Measurements from ENCODE around the gene GDF9.

The GDF9 gene

GRCh38 chr5:132866342-132867045, at the start of gene GDF9, which contains the start of gene UQCRQ:
TSS of gene GDF9 (minus strand) at chr5:132866469. CDS start at chr5:132864533, 1,936 bp downstream.
TSS of gene UQCRQ (plus strand) at chr5:132866642. CDS start at chr5:132866882, 240 bp downstream.
- peak; percentile 97 for DNase-seq

GRCh38 chr5:132915681-132916080, 49.4 kb upstream of the GDF9 start:
- DNase-seq, result no peak

- no peak for DNase-seq
Measured at GRCh38 chr5:132909702-132910101, 43.4 kb upstream of the GDF9 start.

- DNase-seq, result no peak
Measured at GRCh38 chr5:132907161-132907560, 40.9 kb upstream of the GDF9 start.

GRCh38 chr5:132905938-132906337, 39.7 kb upstream of the GDF9 start:
- DNase-seq, result peak; percentile 91

- DNase-seq, result no peak
Measured at GRCh38 chr5:132901730-132902129, 35.5 kb upstream of the GDF9 start.

- no peak for DNase-seq
Measured at GRCh38 chr5:132901036-132901435, 34.8 kb upstream of the GDF9 start.

GRCh38 chr5:132898094-132898493, 31.8 kb upstream of the GDF9 start:
- no peak for DNase-seq

GRCh38 chr5:132896685-132897084, 30.4 kb upstream of the GDF9 start:
- DNase-seq, result no peak

GRCh38 chr5:132895719-132896305, 29.5 kb upstream of the GDF9 start:
- DNase-seq, result no peak

GRCh38 chr5:132890817-132891216, 24.5 kb upstream of the GDF9 start:
- DNase-seq, result no peak

GRCh38 chr5:132889501-132889900, 23.2 kb upstream of the GDF9 start:
- DNase-seq, result no peak

GRCh38 chr5:132887283-132887682, 21.0 kb upstream of the GDF9 start:
- no peak for DNase-seq

GRCh38 chr5:132886064-132886823, 20.0 kb upstream of the GDF9 start:
- DNase-seq, result no peak

GRCh38 chr5:132884548-132884947, 18.3 kb upstream of the GDF9 start:
- DNase-seq, result no peak

- peak; percentile 55 for DNase-seq
Measured at GRCh38 chr5:132883261-132883834, 17.1 kb upstream of the GDF9 start.

GRCh38 chr5:132877938-132878337, 11.7 kb upstream of the GDF9 start:
- DNase-seq, result no peak

- DNase-seq, result no peak
Measured at GRCh38 chr5:132877466-132877865, 11.2 kb upstream of the GDF9 start.

- no peak for DNase-seq
Measured at GRCh38 chr5:132876020-132876759, 9.9 kb upstream of the GDF9 start.

GRCh38 chr5:132873930-132874271, 7.6 kb upstream of the GDF9 start:
- no peak for DNase-seq

GRCh38 chr5:132873119-132873929, 7.1 kb upstream of the GDF9 start, which contains the start of gene LEAP2:
TSS of gene LEAP2 (plus strand) at chr5:132873668. CDS start at chr5:132873695, 27 bp downstream.
- no peak for DNase-seq

- no peak for DNase-seq
Measured at GRCh38 chr5:132872788-132873118, 6.5 kb upstream of the GDF9 start.

Data from NCI-H2029 treated with DMSO at 0.1 percent for 48 hours (cell line).